Measurements from ENCODE around the gene MCTP2.

MCTP2 gene

DNA sequence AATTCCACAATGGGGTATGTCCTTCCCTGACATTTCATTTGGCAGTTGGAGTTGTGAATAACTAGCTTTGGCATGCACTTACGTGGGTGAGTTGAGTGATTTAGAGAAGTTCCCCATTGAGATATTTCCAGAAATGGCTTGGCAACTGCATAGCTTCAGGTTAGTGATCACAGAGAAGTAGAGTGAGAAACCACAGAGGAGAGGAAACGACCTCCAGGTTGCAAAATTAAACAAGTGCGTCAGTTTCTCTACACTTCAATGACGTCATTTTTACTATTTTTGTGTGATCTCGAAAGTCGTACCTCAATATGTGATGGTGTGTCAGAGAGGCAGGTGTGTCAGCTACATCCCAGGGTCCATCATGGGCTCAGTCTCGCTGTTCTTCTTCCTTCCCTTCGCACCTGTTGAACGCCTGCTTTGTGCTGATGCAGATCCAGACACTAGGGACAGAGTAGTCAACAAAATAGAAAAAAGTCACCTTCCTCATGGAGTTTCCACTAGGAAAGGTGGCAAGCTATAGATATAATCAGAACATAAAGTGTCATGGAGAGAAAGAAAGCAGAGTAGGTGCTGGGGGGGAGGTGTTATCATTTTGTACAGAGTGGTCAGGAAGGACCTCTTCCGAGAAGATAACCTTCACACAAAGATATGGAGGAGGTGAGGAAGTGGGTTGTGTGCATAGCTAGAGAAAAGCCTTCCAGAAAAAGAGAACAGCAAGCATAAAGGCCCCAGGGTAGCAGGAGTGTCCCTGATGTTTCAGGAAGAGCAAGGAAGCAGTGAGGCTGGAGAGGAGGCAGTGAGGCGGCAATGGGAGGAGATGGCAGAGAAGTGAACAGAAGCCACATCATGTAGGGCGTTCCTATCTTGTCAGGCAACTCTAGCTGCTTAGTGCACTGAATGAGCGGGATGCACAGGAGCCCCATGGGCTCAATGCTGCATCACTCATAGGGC lies 75.6 kb downstream of the MCTP2 start:
- no peak for DNase-seq

DNA sequence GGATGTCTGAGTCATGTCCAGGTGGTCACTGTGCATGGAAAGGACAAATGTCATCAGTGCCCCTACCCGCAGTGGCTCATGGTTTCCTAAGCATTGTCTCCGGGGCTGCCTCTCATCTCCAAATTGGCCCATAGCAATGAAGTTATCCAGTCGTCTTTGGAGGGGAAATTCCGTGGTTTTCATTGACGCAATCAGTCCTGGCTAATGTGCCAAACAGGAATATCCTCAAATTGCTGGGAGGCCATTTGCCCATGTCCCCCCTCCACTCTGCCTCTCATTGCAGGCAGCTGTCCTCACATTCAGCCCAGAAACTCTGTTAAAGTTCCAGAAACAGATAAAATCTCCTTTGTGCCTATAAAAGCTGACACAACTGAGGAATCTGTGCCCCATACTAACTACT lies 81.6 kb downstream of the MCTP2 start:
- no peak for DNase-seq

DNA sequence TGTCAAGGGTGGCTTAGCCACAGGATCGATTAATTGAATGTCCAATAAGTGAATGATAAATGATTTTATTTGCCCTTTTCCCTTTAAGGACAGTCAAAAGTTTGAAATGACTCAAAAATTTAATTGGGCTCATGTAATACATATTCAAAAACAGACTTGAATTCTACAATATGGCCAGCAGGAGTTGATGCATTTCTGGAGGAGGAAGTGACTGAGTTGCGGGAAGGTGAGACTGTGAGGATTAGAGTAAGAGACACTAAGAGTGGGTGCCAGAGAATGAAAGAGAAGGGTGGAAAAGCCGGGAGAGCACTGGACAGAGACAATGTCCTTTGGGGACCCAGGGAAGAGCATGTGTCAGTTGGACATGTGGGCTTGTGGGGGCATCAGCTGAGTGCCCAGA lies 83.3 kb downstream of the MCTP2 start:
- no peak for DNase-seq

DNA sequence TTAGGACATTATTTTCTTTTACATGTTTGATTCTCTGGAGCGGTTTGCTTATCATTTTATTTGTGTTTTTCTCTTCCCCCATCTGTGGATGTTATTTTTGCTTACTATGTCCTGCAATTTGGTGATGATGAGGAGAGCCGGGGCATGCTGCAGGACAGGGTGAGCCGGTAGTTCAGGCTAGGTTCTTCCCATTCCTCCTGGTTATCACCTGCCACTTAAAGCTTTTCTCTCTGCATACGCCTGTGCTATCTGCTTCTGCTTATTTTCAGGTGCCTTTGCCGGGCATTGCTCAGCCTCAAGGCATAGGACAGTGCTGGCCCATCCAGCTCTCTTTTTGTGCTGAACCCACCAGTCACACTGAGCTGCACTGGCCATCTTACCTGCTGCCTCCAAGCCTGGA lies 85.8 kb downstream of the MCTP2 start:
- no peak for DNase-seq

DNA sequence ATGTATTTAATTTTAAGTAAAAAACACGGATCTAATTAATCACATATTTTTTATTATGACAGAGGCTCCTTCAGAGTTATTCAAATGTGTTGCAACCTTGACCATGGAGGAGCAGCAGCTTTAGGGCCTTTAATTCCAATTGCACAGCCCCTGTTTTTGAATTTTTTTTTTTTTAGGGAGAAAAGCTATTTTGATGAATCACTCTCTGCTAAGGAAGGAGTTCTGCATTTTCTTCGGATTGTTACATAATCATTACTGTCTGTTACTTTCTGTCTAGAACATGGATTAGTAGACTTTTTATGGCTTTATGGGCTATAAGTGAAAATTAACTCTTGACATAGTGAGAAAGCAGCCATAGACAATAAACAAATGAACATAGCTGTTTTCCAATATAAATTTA lies 90.8 kb downstream of the MCTP2 start:
- DNase-seq: no peak

DNA sequence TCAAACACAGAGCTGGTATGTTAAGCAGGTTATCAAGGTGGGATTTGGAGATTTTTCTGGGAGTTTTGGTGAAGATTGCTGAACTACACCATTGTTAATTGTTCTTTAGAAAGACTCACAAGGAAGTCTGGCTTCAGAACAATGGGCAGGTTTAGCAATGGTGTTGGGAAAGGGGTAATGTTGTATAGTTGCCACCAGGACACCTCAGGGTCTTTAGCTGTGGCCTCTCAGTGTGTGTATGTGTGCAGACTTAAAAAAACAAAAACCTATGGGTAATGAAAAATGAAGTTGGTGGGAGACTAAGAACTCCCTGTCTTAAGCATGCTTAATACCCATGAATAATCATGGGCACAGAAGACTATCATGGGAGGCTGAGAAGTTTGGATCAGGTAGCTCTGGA lies 91.7 kb downstream of the MCTP2 start:
- no peak for DNase-seq

DNA sequence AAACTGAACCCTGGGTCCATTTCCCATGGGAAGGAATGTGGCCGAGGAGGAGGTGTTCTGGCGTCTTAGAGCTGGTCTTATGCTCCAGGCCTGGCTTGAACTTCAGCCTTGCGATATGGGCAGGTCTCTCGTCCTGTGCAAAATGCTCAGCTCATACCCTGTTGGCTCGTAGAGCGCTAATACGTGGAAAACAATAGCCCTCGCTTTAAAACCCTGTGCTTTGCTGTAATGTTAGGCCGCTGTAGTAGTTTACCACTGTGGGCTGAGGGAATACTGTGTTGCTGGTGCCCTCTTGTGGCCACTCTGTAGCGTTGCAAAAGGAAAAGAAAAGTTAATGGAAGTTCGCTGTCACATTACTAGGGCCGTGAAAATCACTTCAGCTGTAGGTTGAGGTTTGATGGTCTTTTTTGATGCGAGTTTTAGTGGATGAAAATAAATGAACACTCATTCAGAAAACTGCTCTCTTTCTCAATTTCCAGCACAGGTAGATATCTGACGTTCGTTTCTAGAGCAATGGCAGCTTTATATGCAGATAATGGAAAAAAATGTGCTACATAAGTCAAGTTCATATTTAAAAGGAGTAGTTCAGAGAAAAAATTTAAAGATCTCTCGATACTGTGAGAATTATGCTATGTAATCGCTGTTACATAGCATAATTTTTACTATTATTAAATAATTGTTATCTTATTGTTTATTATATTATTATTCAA lies 92.9 kb downstream of the MCTP2 start:
- peak; percentile 69 for DNase-seq

DNA sequence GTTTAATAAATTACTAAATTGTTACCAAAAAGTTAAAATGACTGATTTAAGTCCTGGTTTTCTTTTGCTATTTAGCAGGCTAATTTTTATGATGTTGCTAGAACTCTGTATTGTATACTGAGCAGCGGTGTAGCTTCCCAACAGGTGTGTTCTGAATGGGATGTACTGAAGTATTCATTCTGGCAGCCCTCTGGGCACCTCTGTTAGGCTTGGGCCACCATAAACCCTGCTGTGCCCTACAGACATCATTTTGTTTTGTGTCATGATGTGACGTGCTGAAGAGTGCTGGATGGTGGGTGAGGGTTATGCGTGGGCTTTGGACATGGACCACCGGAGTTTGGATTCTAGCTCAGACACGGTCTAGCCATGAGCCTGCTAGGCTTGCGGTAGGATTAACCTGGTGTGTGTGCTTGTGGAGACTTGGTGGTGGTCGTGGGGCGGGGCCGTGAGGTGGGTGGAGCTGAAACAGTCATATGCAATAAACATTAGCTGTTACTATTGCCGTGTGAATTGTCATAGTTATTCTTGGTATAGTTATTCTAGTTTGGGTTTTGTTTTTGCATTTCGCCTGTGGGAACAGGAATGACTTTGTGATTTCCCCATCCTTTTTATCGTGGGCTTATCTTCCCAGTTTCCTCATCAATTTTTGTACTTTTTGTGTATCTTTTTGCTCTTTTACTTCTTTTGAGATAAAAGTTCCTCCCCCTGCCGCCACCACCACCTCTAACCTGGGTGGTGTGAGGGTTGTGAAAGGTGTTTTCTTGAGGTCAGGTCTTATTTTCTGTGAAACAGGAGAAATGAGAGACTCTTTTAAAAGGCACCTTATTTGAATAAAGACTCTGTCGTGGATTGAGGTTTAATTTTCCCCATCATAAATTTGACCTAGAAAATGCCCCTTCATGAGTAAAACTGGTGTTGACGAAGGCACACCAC lies 93.7 kb downstream of the MCTP2 start:
- no peak for DNase-seq

DNA sequence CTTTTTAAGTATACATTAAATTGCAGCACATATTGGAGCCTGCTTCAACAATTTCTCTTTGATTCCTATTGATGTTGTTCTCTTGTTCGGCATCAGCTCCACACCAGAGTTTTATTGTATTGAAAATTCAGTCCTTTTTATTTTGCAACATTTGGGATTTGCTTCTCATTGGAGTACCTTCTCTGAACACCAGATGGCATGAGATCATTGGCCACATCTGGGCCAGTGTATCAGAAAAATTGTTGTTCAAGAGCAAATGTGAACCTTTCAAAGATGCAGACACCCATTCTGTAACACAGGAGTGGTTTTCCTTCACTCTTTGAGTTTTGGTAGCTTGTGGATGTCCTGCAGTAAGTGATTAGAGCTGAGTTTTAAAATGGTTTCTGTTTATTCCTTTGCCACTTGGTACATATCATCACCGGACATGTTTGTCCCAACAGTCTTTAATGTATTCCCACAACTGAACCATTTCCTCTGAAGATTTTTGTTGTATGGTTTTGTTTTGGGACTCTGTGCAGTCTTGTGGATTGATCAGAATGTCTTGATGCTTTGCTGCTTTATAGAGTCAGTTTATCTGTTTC lies 96.1 kb downstream of the MCTP2 start:
- no peak for DNase-seq

DNA sequence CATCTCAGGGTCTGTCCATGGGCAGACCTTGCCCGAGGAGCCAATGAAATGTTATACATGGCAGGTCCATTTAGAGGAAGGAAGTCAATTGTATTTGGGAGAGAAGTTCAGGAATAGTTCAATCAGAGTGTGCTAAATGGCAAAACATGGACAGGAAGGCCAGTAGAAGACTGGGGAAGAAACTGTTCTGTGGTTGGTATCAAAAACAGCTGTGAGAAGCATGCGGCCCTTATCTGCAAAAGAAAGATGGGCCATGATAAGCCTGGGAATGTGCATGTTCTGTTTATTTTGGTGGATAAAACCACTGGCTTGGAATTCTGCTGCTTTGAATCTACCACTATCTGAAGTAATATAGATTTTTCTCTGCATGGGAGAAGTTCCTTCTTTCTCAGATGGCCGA lies 100.4 kb downstream of the MCTP2 start:
- DNase-seq: no peak

DNA sequence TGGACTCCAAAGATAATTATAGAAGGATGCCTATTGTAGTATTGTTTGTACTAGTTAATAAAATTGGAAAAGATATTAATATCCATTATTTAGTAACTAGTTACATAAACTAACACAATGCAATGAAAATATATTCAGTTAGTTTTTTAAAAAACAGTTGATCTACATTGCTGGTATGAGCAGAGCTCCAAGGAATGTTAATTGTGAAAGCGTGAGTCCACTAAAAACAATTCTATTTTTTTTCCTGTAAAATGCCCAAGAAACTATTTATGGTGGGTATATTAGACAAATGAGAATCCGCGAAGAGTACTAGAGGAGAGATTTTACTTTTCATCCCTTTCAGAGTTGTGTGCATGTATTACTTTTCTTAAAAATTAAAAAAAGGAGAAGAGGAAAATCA lies 104.3 kb downstream of the MCTP2 start:
- no peak for DNase-seq

DNA sequence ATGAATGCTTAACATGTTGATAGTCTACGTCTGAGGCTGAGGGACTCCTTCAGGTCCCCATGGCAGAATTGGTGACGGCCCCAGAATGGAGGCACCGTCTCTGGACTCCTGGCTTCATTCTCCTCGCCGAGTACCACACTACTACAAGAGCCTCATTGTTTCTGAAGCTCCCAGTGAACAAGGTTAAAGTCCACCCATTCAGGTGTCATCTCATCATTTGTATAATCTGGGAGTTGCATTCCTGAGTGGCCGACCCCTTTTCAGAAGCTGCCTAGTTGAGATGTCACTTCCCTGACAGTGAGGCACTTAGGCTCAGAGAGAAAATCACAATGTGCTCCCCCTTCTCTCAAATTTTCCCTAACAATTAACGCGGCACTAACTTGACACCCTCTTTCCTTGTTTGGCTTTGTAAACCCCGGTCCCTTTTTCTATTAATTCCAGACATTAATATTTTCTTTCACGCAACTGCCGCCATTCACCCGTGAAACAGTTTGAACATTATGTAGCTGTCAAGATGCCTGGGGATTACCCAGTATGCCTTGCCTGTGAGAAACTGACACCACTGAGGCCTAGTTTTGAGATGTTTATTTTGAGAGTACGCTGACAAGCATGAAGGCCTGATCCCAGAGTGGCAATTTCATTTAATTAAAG lies 105.6 kb downstream of the MCTP2 start:
- no peak for DNase-seq

DNA sequence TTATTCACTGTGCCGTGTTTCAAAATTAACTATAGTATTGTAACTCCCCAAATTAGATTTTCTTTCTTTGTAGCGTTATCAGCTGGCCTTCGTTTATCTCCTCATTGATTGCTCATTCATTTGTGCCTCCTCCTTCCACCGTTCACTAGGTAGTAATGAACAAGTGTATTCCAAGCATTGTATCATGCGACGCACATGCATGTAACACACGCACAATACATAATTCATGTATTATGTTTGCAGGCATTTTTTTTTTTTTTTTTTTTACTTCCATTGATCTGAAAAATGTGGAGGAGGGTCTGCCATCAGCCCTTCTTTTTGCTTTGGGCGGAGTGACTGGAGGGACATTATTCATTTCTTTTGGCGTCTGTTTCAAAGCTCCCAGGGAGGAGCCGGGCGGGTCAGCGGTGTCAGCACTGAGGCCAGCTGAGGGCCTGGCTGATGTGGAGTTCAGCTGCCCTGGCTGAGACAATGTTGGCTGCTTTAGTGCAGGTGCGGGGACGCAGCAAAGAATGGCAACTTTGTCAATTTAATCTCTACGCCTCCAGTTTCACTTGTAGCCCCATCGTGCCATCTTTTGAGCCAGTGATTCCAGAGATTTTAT lies 107.0 kb downstream of the MCTP2 start:
- no peak for DNase-seq

DNA sequence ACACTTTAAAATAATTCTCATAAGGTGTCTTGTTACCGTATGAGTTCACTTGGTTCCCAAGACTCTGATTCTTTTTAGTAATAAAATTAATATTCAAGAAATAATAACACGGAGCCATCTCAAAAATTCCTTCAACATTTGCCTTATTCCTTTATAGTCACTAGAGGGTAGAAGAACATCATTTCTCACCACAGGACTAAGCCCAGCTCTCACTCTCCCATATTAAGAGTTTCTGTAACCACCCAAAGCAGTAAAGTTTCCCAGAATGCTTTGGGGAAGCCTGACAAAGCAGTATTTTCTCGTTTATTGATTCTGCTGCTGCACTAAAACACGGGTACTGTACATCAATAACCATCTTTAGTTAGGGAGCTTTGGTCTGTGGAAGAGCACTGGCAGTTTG lies 114.9 kb downstream of the MCTP2 start:
- DNase-seq: no peak

DNA sequence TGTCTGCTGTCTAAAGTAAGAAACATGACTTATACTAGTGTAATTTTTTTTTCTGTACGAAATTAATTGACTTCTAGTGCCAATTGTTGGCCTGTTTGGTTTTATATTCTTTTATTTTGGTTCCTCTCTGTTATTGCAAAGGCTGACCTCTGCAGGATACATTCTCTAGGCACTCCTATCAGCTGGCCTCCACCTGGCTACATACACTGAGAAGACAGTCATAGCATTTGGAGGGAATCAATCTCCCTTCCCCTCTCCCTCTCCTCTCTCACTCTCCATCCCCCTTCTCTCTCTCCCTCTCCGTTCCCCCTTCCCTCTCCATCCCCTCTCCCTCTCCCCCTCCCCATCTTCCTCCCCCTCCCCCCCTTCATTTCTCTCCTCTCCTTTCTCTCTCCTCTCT lies 116.7 kb downstream of the MCTP2 start:
- DNase-seq: no peak

DNA sequence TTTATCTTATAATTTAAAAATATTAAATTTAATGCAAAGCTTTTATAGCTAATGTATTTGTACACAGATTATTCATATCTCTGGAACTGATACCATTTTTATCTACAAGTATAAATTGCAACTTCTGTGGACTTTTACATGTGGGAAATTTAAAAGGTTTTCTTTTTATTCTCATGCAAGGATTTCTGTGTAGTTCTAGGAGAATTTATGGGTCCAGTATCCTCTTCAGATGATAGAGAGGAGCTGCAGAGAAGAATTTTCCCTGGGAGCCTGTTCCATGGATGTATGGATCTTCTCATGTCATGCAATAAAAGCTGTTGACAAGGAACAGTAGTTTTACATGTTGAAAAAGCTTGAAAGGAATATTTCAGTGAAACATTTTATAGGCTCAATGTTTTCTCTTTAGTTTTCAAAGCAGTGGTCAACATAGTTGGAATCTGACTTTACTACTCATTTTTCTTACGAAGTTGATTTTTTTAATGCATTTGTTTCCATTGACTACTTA lies 119.7 kb downstream of the MCTP2 start:
- no peak for DNase-seq

DNA sequence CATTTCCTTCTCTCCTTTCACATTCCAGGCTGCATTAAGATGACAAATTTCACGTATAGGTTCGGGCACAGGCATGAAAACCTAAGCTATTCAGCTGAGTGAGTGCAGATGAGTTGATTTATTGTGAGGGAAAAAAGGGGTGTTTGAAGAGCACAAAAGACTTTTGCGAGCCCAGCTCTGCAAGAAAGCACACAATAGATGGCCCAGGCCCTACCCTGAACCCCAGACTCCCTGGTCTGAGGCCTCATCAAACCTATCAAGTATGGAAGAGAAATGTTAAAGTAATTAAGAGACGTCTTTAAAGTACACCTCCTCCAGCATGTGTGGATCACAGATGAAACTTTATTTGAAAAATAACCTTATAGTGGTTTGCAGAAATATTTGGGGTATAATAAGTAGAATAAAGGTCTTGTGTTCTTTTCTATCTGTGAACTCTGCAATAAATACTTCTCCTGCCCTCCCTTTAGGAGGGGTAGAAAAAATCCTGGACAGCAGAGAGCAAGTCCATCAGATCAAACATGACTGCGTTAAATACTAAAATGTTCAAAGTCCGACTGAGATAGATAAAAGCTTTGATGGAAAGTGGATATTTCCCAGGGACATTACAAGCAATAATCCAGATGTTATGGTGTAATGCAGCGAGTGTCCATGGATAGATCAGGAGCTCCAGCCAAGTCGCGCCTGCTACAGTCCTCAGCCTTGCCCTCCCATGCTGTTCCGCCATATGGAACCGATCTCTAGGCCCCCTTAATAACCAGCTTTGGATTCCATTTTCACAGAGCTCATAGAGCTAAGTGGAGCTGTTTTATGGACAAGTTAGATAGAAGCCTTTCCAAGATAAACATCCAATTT lies 121.5 kb downstream of the MCTP2 start:
- no peak for DNase-seq

DNA sequence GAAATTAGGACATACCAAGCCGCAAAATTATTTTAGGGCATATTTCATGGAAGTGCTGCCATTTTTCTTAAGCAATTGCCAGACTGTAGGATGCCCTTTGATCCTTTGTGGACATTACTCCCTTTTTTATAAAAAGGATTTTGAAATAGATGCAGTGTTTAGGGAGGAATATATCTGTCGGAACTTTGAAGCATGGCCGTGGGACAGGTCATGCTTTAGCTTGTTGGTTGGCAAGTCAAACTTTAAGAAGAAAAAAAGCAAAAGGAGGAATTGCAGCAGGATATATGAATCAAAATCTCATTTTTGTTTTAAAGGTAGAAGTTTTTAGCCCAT lies 122.1 kb downstream of the MCTP2 start:
- DNase-seq: no peak

DNA sequence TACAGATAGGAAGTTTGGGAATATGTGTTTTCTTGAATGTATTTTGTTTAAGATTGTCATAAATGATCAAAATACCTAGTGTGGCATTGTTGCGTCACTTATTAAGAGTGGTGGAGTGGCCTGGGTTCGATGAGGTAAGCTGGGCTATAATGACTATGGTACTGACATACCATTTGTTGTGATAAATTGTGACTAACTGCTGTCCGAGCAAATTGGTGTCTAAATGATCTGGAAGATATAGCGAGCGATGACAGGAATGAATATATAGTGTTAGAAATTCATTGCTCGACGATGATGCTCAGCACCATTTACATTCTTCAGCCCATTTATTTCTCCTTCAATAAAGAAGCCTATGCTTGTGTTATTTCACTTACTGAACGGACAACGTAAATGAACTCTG lies 123.3 kb downstream of the MCTP2 start:
- no peak for DNase-seq

DNA sequence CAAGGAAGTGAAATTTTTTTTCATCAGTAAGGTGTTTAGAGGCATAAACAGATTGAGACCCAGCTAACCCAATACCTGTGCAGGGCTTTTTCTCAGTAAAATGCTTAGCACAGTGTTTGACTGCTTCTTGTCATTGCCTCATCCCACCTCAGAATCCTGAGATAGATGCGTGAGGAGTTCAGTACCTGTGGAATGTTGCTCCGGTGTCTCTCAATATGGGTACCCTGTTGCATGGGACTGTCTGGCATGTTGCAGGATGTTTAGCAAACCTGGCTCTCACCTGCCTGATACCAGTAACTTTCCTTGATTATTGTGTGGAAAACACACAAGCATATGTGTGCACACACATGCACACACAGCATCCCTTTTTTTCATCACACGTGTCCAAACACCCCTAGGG lies 128.4 kb downstream of the MCTP2 start:
- no peak for DNase-seq

DNA sequence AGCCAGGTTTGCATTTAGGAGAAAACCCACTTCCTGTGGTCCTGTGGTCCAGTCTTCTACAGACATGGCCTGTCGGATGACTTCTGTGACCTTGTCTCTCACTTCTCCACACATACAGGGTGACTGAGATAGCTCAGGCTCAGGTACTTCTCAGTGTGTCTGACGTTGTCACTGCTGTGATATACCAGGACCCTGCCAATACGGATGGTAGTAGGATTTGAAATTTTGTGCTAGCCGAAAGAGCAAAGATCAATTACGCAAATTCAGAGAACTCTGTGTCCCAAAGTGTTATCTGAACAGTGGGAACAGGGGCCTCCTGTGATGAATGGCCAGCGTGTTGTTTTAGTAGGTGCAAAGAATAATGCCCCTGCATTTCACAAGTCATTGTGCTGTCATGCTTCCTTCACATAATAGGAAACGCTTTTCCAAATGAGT lies 128.9 kb downstream of the MCTP2 start:
- DNase-seq: no peak
